ENCODE results near the gene LIM2.
"Not testable (repeated sequence)": the region's sequence is repeated elsewhere in the genome, so short reads cannot be mapped to it uniquely, and the experiment has no call there.

- TF ChIP-seq POLR2A (IDR thresholded peaks at IDR 0.05); CTCF (IDR thresholded peaks at IDR 0.05 in 4 of 5, conservative IDR thresholded peaks at IDR 0.05 in 1 of 5): not testable (repeated sequence)
Observed at GRCh38 chr19:51397453-51397852, 9.7 kb upstream of the LIM2 start.
